K562 (cell line): ENCODE measurements around the gene MBNL1. TPM values are rescaled to one million over a fixed set of nuclear protein-coding genes. Genes with fewer than 3 reads are reported as not detected.

Experiments
- CBX2 ChIP-seq: fragments of 200-600 bp; sonication (generic); IDR thresholded peaks from one replicate; pipeline ENCODE4 v1.6.1; 2012; ENCODE audit warnings: mild to moderate bottlenecking, low read length, inconsistent platforms; ENCODE audit not compliant: insufficient read depth, poor library complexity, severe bottlenecking
- CEBPG ChIP-seq, 3 experiments: fragments of 200-800 bp in 1 of 3; sonication (Bioruptor generic) in 1 of 3; sonication (generic) in 1 of 3; formaldehyde crosslinking in 1 of 3; IDR thresholded peaks in 2 of 3; conservative IDR thresholded peaks in 1 of 3; 2 replicates each; pipeline versions ENCODE4 v1.6.1 to v1.8.0; 2016 to 2022; ENCODE audit warnings: missing compliant biosample characterization in 2 of 3, missing genetic modification characterization in 2 of 3, mild to moderate bottlenecking in 1 of 3, missing genetic modification reagents in 1 of 3
- DPF2 ChIP-seq: fragments of 450-650 bp; IDR thresholded peaks from 2 replicates; pipeline ENCODE4 v1.6.1; 2016
- FOSL1 ChIP-seq: fragments of 200-800 bp; sonication (Bioruptor generic); conservative IDR thresholded peaks from 2 replicates; pipeline ENCODE4 v1.6.1; 2016; ENCODE audit warnings: missing genetic modification characterization, missing compliant biosample characterization
- GATAD2B ChIP-seq: fragments of 450-650 bp; IDR thresholded peaks from 2 replicates; pipeline ENCODE4 v1.6.1; 2017; ENCODE audit warnings: mild to moderate bottlenecking, borderline replicate concordance
- HNRNPK ChIP-seq: fragments of 200-400 bp; formaldehyde crosslinking; IDR thresholded peaks from one replicate; pipeline ENCODE4 v1.6.1; 2018; ENCODE audit warnings: mild to moderate bottlenecking, low read depth, low read length; ENCODE audit not compliant: poor library complexity, severe bottlenecking
- KLF16 ChIP-seq: IDR thresholded peaks from 2 replicates; pipeline ENCODE4 v1.6.1; 2016; ENCODE audit warnings: antibody characterized with exemption
- NCOR1 ChIP-seq: fragments of 450-650 bp; IDR thresholded peaks from 2 replicates; pipeline ENCODE4 v1.6.1; 2016; ENCODE audit warnings: mild to moderate bottlenecking, moderate library complexity
- TCFL5 ChIP-seq: fragments of 250-450 bp; sonication (Bioruptor Pico); conservative IDR thresholded peaks from 2 replicates; pipeline ENCODE4 v1.6.1; 2021; ENCODE audit warnings: mild to moderate bottlenecking, moderate library complexity, matching md5 sums
- ZNF639 ChIP-seq, 2 experiments: fragments of 200-800 bp in 1 of 2; sonication (Bioruptor generic) in 1 of 2; sonication (generic) in 1 of 2; formaldehyde crosslinking in 1 of 2; IDR thresholded peaks in 1 of 2; conservative IDR thresholded peaks in 1 of 2; 2 replicates each; pipeline versions ENCODE4 v1.5.0 to v1.6.1; 2016 to 2020; ENCODE audit warnings: missing compliant biosample characterization in 1 of 2, missing genetic modification characterization in 1 of 2, missing genetic modification reagents in 1 of 2
- polyA plus RNA-seq, 8 experiments: library from polyadenylated mRNA; depleted of rRNA in 4 of 8; stranded (reverse) in 5 of 8; unstranded in 3 of 8; fragments of >200 nt; fragmentation: Nextera tagmentation in 2 of 8; fragmentation: Illumina TruSeq in 1 of 8; extraction: Ambion mirVana in 2 of 8; extraction: Trizol in 1 of 8; gene quantifications; 2 replicates each; pipeline versions ENCODE4 v1.2.1 to v1.2.3, GENCODE V29; 2011 to 2014; ENCODE audit warnings: inconsistent platforms in 1 of 8, missing spikeins in 1 of 8
- total RNA-seq, 7 experiments: library from RNA; depleted of rRNA in 6 of 7; stranded (reverse); fragments of >200 nt in 6 of 7; fragmentation: Illumina TruSeq in 2 of 7; extraction: Trizol in 2 of 7; gene quantifications; 2 replicates each; pipeline versions ENCODE4 v1.2.1 to v1.2.3, GENCODE V29; 2011 to 2021; ENCODE audit warnings: low replicate concordance in 1 of 7

Gene MBNL1
- total and polyA plus RNA-seq, 9 of the 15 experiments (the other 6 are each of a cell fraction or from before 2014, with no cell fraction given) = 70.3 to 243 (median 220) TPM

- TF ChIP-seq NCOR1 (0 out of 2 replicates have a peak, but pooled peaks have one; percentile 22), TCFL5 (CRISPR knock-in tag) (no peak), ZNF639 (CRISPR knock-in tag; conservative IDR thresholded peaks at IDR 0.05 in 1 of 2, IDR thresholded peaks at IDR 0.05 in 1 of 2) (0 out of 4 replicates have a peak, but pooled peaks of 1 of the 2 experiments have one; percentile 35), CBX2 (no peak), GATAD2B (no peak), KLF16 (peak; percentile 59; the same call in 1 of the 2 replicates), FOSL1 (tag) (peak; percentile 46), CEBPG (CRISPR knock-in tag; IDR thresholded peaks at IDR 0.05) (peak; percentile 44; the same call in 1 of the 2 replicates), CEBPG (tag; conservative IDR thresholded peaks at IDR 0.05 in 1 of 2, IDR thresholded peaks at IDR 0.05 in 1 of 2) (peak; percentile 73 to 76), HNRNPK (no peak), DPF2 (peak; percentile 55; the same call in 1 of the 2 replicates)
- TF ChIP-seq, all 486 proteins: peak for 23
Observed at GRCh38 chr3:152258448-152259393, 10.0 kb upstream of the MBNL1 start (continued).
